Measurements from ENCODE around the gene CCSER1.

The CCSER1 gene

DNA sequence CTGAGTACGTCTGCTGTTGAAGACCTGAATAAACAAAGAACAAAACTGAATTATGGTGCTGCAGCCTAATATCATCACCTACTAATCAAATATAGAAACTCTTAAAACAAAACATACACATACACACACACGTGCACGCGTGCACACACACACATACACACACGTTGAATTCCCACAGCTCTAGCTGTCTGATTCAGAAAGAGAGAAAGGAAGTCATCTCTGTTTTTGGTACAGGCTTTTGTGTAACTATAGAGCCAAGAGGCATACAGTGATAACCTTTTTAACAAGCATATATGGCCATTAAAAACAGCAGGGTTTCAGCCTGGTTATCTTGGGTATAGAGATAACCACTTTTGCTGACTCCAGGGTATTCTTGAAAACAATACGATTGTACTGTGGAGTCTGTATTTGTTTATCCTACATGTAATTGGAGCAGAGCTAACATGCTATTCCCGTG lies 823.2 kb downstream of the CCSER1 start:
- H3K9me3 ChIP-seq (ENCODE audit: low read depth, low read length): no peaks in the 10 kb centered on the region
- H3K9ac ChIP-seq (ENCODE audit: insufficient read length): no peak overlapping the region
- no peaks in the 10 kb centered on the region for H3K36me3 ChIP-seq (ENCODE audit: insufficient read depth, low read length)
- no peak overlapping the region for H3K27ac ChIP-seq
- no peak for DNase-seq (ENCODE audit: low read depth, low spot score)
- TF ChIP-seq POLR2AphosphoS5 (IDR thresholded peaks at IDR 0.05; ENCODE audit: borderline replicate concordance, low read depth, low read length) (no peak), EZH2 (IDR thresholded peaks at IDR 0.05) (no peak), FOXP2 (optimal IDR thresholded peaks at IDR 0.05; ENCODE audit: control extremely low read depth, extremely low read length, insufficient read depth) (no peak)
- H3K4me3 ChIP-seq: no peak overlapping the region

DNA sequence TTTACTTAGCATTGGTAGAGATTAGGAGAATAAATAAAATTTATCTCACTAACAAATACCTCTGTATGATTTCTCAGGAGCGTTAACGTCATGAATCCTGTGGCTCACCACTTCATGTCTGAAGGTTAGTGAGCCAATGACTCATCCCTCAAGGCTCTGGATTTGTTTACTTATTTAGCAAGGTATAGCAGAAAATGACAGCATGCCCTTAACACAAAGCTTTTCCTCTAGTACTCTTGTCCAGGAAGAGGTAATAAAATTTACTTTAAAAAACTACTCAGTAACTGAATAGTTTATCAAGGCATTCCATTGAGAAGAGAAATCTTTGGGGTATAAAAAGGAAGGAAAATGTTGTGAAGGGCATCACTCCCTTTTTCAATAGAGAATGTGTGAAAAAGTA lies 823.8 kb downstream of the CCSER1 start:
- no peak for TF ChIP-seq FOXP2 (optimal IDR thresholded peaks at IDR 0.05; ENCODE audit: control extremely low read depth, extremely low read length, insufficient read depth)
- no peak for TF ChIP-seq POLR2AphosphoS5 (IDR thresholded peaks at IDR 0.05; ENCODE audit: borderline replicate concordance, low read depth, low read length)
- no peak for TF ChIP-seq EZH2 (IDR thresholded peaks at IDR 0.05)
- Histone ChIP-seq H3K9ac (ENCODE audit: insufficient read length) (no peak overlapping the region), H3K4me3 (no peak overlapping the region), H3K27ac (no peak overlapping the region), H3K9me3 (ENCODE audit: low read depth, low read length) (no peaks in the 10 kb centered on the region), H3K36me3 (ENCODE audit: insufficient read depth, low read length) (no peaks in the 10 kb centered on the region)
- no peak for DNase-seq (ENCODE audit: low read depth, low spot score)

DNA sequence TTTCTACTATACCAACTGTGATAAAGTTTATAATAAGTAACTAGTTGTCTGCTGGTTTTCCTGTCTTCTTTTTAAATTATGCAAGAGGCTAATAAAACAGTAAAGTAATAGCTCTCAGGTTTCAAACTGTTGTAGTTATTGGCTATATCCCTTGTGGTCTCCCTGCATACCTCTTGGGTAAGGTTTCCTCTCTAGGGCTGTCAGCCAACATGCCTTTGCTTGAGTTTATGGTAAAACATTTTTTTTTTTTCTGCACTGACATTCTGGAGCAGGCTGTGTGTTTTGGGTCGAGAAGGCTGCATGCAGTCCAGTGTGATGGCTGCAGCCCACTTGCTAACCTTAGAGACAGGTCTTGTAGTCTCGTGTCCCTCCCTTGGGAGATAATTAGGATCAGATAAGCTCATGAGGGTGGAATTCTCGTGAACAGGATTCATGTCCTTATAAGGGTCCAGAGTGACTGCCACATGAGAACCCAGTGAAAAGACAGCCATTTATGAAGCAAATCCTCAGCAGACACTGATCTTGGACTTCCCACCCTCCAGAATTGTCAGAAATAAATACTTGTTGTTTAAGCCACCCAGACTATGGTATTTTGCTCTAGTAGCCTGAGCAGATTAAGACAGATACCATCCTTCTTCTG lies 831.2 kb downstream of the CCSER1 start:
- Histone ChIP-seq H3K27ac (peak overlapping the region; percentile 47), H3K9ac (ENCODE audit: insufficient read length) (no peak overlapping the region), H3K9me3 (ENCODE audit: low read depth, low read length) (no peaks in the 10 kb centered on the region), H3K36me3 (ENCODE audit: insufficient read depth, low read length) (no peaks in the 10 kb centered on the region), H3K4me3 (peak overlapping the region; percentile 46)
- DNase-seq (ENCODE audit: low read depth, low spot score): peak; percentile 58
- TF ChIP-seq FOXP2 (optimal IDR thresholded peaks at IDR 0.05; ENCODE audit: control extremely low read depth, extremely low read length, insufficient read depth): no peak
- TF ChIP-seq POLR2AphosphoS5 (IDR thresholded peaks at IDR 0.05; ENCODE audit: borderline replicate concordance, low read depth, low read length): no peak; the same call in 1 of the 2 replicates
- TF ChIP-seq EZH2 (IDR thresholded peaks at IDR 0.05): no peak

DNA sequence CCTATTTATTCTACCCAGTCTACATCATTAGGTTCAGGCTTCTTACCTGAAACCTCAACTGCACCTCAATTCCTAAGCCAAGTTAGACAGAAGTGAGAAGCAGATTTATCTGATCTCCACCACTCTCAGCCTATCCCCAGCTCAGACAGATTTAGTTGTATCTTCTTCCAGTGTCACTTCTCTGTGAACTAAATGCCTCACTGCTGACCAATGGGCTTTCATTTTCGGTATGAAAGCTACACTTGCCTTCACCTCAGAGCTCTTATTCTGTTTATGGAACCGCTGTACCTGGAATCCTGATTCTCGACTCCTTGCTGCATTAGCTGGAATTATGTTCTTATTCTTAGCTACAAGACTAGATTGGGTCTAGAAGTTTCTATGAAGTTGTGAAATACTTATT lies 833.2 kb downstream of the CCSER1 start:
- no peak for TF ChIP-seq POLR2AphosphoS5 (IDR thresholded peaks at IDR 0.05; ENCODE audit: borderline replicate concordance, low read depth, low read length)
- no peak for TF ChIP-seq EZH2 (IDR thresholded peaks at IDR 0.05)
- no peak for TF ChIP-seq FOXP2 (optimal IDR thresholded peaks at IDR 0.05; ENCODE audit: control extremely low read depth, extremely low read length, insufficient read depth)
- no peak overlapping the region for H3K4me3 ChIP-seq
- H3K27ac ChIP-seq: no peak overlapping the region
- H3K9ac ChIP-seq (ENCODE audit: insufficient read length): no peak overlapping the region
- no peaks in the 10 kb centered on the region for H3K9me3 ChIP-seq (ENCODE audit: low read depth, low read length)
- no peaks in the 10 kb centered on the region for H3K36me3 ChIP-seq (ENCODE audit: insufficient read depth, low read length)
- no peak for DNase-seq (ENCODE audit: low read depth, low spot score)

DNA sequence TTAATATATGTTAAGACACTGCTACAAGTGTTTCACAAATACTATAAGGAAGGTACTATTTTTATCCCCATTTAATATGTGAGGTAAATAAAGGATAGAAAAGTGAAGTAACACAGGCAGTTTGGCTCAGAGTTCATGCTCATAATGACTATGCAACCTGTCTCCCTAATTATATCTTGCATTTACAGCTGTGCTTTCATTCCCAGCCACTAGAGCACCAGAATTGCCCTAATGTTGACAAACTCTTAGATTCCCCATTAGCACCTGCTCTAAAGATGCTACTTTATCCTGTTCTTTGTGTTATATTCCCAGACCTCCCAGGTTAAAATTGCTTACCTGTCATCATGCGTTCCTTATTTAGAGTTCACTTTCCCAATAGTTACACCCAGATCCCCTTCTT lies 833.6 kb downstream of the CCSER1 start:
- TF ChIP-seq POLR2AphosphoS5 (IDR thresholded peaks at IDR 0.05; ENCODE audit: borderline replicate concordance, low read depth, low read length): no peak
- Histone ChIP-seq H3K36me3 (ENCODE audit: insufficient read depth, low read length) (no peaks in the 10 kb centered on the region), H3K27ac (no peak overlapping the region), H3K4me3 (no peak overlapping the region), H3K9me3 (ENCODE audit: low read depth, low read length) (no peaks in the 10 kb centered on the region), H3K9ac (ENCODE audit: insufficient read length) (no peak overlapping the region)
- no peak for DNase-seq (ENCODE audit: low read depth, low spot score)

DNA sequence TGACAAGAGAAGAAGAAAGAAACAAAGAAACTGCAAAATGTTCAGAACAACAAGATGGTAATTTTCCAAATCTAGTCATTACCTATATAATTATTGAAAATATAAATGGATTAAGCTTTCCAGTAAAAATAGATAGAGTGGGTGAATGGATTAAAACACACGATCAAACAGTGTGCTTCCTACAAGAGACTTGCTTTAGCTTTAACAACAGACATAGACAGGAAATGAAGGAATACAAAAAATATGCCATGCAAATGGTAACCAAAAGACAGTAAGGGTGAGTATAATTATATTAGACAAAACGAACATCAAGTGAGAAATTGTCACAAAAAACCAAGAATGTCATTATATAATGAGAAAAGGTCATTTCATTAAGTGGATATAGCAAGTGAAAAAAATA lies 842.8 kb downstream of the CCSER1 start:
- no peak overlapping the region for H3K4me3 ChIP-seq
- no peaks in the 10 kb centered on the region for H3K9me3 ChIP-seq (ENCODE audit: low read depth, low read length)
- no peak for DNase-seq (ENCODE audit: low read depth, low spot score)
- H3K27ac ChIP-seq: no peak overlapping the region
- H3K36me3 ChIP-seq (ENCODE audit: insufficient read depth, low read length): no peaks in the 10 kb centered on the region
- no peak overlapping the region for H3K9ac ChIP-seq (ENCODE audit: insufficient read length)
- TF ChIP-seq EZH2 (IDR thresholded peaks at IDR 0.05) (no peak), FOXP2 (optimal IDR thresholded peaks at IDR 0.05; ENCODE audit: control extremely low read depth, extremely low read length, insufficient read depth) (no peak), POLR2AphosphoS5 (IDR thresholded peaks at IDR 0.05; ENCODE audit: borderline replicate concordance, low read depth, low read length) (no peak)

DNA sequence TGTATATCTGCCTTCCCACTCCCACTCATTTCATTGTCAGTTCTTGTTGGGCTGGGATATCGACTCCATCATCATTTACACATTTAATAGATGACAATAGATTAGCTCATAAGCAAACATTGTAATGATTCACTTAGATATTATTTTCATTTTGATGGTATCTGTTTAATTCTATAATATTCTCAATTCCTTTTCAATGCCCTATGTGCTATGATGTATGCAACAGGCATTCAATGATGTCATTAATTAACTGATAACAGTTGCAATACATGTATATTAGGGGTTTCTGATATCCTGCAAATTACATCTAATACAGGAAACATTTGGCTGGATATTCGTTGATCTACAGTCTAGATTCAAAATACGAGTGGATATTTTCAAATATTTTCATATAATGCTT lies 850.5 kb downstream of the CCSER1 start:
- no peak for DNase-seq (ENCODE audit: low read depth, low spot score)

DNA sequence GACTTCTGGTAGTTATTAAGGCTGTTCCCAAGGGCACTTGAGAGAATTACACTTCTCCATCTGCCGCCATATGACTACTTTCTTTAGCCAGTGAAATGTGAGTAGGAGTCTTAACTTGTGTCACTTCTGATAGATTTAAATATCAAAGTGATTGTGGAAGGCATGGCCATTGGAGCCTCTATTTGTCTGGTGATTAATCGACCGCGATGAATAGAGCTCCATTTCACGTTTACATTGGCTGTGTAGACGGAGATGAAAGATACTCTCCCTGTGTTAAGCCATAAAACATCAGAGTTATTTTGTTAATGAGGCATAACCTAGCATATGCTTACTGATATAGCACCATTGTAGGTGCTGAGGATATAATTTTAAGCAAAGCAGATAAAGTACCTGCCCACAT lies 852.4 kb downstream of the CCSER1 start:
- Histone ChIP-seq H3K9me3 (ENCODE audit: low read depth, low read length) (no peaks in the 10 kb centered on the region), H3K36me3 (ENCODE audit: insufficient read depth, low read length) (no peaks in the 10 kb centered on the region), H3K27ac (no peak overlapping the region), H3K9ac (ENCODE audit: insufficient read length) (no peak overlapping the region), H3K4me3 (no peak overlapping the region)
- DNase-seq (ENCODE audit: low read depth, low spot score): no peak
- no peak for TF ChIP-seq FOXP2 (optimal IDR thresholded peaks at IDR 0.05; ENCODE audit: control extremely low read depth, extremely low read length, insufficient read depth)
- TF ChIP-seq EZH2 (IDR thresholded peaks at IDR 0.05): no peak
- no peak for TF ChIP-seq POLR2AphosphoS5 (IDR thresholded peaks at IDR 0.05; ENCODE audit: borderline replicate concordance, low read depth, low read length)

More for the DNA sequence above, 850.5 kb downstream of the CCSER1 start:
- no peak overlapping the region for H3K4me3 ChIP-seq
- H3K9ac ChIP-seq (ENCODE audit: insufficient read length): no peak overlapping the region
- H3K9me3 ChIP-seq (ENCODE audit: low read depth, low read length): no peaks in the 10 kb centered on the region
- H3K36me3 ChIP-seq (ENCODE audit: insufficient read depth, low read length): no peaks in the 10 kb centered on the region
- no peak for TF ChIP-seq EZH2 (IDR thresholded peaks at IDR 0.05)
- no peak for TF ChIP-seq FOXP2 (optimal IDR thresholded peaks at IDR 0.05; ENCODE audit: control extremely low read depth, extremely low read length, insufficient read depth)
- TF ChIP-seq POLR2AphosphoS5 (IDR thresholded peaks at IDR 0.05; ENCODE audit: borderline replicate concordance, low read depth, low read length): no peak
- H3K27ac ChIP-seq: no peak overlapping the region

DNA sequence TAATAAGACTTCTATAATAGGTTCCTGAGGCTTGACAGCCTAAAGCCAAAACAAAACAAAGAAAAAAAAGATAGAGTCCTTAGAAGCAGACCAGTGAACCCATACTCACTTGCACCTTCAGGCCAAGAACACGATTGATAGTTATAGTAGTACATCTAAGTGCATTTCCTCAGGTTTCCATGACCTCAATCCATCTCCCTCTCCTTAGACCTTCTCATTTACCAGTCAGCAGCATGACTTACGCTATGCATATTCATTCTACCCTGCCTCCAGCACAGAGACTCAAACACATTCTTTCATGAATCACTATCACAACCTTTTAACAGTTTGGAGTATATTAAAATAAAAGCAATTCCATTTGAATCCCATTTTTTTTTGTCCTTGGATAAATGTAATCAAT lies 855.6 kb downstream of the CCSER1 start:
- DNase-seq (ENCODE audit: low read depth, low spot score): no peak
- Histone ChIP-seq H3K4me3 (no peak overlapping the region), H3K9ac (ENCODE audit: insufficient read length) (no peak overlapping the region), H3K27ac (no peak overlapping the region), H3K9me3 (ENCODE audit: low read depth, low read length) (no peaks in the 10 kb centered on the region), H3K36me3 (ENCODE audit: insufficient read depth, low read length) (no peaks in the 10 kb centered on the region)
- TF ChIP-seq POLR2AphosphoS5 (IDR thresholded peaks at IDR 0.05; ENCODE audit: borderline replicate concordance, low read depth, low read length): no peak
- TF ChIP-seq FOXP2 (optimal IDR thresholded peaks at IDR 0.05; ENCODE audit: control extremely low read depth, extremely low read length, insufficient read depth): no peak
- no peak for TF ChIP-seq EZH2 (IDR thresholded peaks at IDR 0.05)

All from SK-N-MC (cell line).